Measurements from ENCODE around the gene DHRS12.

DHRS12 gene

GRCh38 chr13:51822106-51822815 lies 18.3 kb upstream of the DHRS12 start:
- FAIRE-seq (no peak), DNase-seq (ENCODE audit: insufficient read length, low spot score) (no peak)
- no peak for TF ChIP-seq POLR2A (IDR thresholded peaks at IDR 0.05; ENCODE audit: low read depth, low read length)

- DNase-seq (ENCODE audit: insufficient read length, low spot score), result no peak
Observed at GRCh38 chr13:51821606-51822005, 17.6 kb upstream of the DHRS12 start.

DNA sequence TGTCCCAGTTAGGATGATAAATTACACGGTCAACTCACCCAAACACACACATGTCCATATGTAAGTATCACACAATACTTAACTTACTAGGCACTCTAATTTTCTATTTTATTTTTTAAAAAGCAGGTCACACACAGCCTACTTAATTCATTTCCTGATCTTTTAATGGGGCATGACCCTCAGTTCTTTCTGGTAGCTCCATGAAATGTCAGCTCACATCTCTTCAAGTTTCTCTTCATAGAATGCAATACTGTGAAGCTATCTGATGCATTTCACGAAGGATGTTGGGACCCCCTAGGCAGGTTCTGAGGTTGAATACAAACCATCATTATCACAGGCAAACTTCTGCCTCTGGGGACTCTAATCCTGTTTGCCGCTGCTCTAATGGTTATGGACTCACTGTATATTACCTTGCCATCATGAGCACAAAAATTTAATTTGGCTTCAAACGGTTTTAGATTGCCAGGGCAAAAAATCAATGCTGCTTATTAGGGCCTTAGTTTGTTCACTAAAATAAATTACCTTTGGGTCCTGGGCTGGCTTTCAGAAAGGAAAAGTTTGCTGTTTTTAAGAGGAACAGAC lies 16.1 kb upstream of the DHRS12 start:
- TF ChIP-seq POLR2A (IDR thresholded peaks at IDR 0.05; ENCODE audit: low read depth, low read length), result no peak
- no peak for FAIRE-seq

More at GRCh38 chr13:51821606-51822005, 17.6 kb upstream of the DHRS12 start:
- FAIRE-seq, result no peak
- no peak for TF ChIP-seq POLR2A (IDR thresholded peaks at IDR 0.05; ENCODE audit: low read depth, low read length)

DNA sequence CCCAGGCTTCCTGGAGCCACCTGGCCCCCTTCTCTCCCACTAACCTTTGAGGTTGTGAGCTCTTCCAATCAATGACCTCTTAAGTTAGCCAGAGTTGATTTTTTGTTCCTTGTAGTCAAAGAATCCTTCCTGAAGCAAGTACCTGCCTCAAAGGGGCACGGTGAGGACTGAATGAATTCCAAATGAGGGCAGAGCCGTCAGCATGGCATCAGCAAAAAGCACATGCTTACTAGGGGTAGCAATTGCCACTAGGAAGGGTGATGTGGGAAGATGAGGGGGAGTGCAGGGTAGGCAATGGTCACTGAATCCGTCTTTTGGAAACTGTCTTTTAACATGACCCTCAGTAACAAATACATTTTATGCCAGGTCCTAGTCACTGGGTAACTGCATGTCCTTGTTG lies 15.6 kb upstream of the DHRS12 start:
- no peak for TF ChIP-seq POLR2A (IDR thresholded peaks at IDR 0.05; ENCODE audit: low read depth, low read length)
- no peak for DNase-seq (ENCODE audit: insufficient read length, low spot score)
- no peak for FAIRE-seq

More for the DNA sequence above, 16.1 kb upstream of the DHRS12 start:
- no peak for DNase-seq (ENCODE audit: insufficient read length, low spot score)

DNA sequence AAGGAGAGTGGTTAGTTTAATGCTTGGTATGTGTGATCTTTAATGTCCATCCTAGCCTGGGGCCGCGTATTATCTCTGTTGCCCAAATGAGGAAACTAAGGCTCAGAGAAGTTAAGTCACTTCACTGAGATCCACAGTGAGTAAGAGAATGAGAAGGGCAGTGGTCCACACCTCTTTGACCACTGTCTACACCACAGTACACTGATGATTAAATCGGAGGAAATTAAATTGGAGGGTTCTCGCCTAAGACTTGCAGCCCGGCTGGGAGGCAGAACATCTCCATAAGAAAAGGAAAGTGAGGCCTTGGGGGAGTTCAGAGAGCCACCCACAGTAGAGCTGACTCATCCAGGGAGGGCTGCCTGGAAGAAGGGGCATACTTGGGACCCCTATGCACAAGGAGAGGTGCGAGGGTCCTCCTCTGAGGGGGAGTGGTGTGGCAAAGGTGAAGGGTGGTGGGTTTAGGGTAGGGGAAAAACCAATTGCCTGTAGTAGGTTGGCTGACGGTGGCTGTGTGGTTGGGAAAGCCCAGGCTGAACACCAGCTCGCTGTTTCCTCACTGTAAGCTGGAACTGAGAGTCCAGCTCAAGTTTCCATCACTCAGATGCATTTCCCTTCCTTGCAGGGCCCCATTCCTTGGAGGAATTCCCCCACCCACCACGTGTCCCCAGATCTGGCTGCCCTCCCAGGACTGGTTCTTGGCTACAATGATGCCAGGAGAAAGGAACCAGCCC lies 15.0 kb upstream of the DHRS12 start:
- TF ChIP-seq POLR2A (IDR thresholded peaks at IDR 0.05; ENCODE audit: low read depth, low read length), result no peak
- no peak for FAIRE-seq
- no peak for DNase-seq (ENCODE audit: insufficient read length, low spot score)

DNA sequence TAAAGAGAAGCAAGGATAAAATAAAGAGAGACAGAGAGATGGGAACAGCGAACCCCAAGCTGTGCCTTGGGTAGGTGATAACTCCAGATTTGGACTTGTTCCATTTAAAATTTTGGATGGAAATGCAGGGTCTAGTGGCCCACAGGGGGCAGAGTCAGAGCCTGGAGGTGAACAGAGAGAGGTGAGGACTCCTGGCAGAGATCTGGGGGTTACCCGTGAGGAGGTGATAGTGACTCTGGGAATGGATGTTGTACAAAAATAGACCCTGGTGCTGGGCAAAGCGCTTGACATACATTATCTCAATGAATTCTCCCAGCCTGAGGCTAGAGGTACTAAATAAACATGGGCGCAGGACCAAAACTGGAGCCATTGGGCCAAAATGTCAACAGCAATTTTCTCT lies 14.3 kb upstream of the DHRS12 start:
- FAIRE-seq, result no peak
- TF ChIP-seq POLR2A (IDR thresholded peaks at IDR 0.05; ENCODE audit: low read depth, low read length), result no peak
- DNase-seq (ENCODE audit: insufficient read length, low spot score), result no peak

DNA sequence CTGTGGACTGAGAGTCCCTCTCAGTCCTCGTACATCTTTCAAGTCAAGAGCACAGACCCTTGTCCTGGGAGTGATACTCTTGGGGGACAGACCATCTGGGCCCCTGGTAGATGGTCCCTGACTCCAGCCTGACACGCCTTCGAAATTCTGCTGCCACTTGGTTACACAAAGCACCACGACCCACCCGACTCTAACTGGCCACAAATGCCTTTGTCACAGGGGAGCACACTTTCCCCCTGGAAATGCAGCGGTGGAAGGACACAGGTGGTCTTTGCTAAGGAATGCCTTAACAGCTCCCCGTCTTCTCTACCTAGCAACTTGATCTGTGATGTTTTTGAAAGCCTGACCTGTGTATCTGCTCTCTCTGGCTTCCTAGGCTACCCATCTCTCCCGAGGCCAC lies 13.8 kb upstream of the DHRS12 start:
- DNase-seq (ENCODE audit: insufficient read length, low spot score), result no peak
- no peak for FAIRE-seq
- TF ChIP-seq POLR2A (IDR thresholded peaks at IDR 0.05; ENCODE audit: low read depth, low read length), result no peak

DNA sequence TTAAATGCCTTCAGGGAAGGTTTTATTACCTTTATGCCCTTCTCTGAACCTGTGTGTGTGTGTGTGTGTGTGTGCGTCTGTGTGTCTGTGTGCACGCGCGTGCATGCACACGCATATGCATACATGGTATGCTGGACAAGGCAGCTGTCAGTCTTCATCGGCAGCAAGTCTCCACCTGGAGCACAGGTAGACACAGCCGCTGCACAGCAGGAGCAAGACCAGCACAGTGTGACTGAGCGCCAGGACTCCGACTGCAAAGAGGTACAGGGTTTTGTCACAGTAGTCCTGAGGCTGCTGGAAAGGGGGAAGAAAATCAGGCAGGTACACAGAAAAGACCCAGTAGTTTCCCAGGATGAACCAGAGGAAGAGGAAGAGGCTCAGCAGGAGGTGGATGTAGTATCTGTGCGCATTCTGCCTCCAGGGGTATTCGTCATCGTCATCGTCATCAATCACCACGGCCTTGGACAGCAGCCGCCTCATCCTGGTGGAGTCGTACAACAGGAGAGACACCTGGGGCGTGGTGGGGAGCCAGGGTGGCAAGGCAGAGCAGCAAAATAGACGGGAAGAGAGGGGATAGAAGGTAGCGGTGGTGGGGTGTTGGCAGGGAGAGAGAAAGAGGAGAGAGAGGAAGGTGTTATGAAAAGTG lies 12.8 kb upstream of the DHRS12 start:
- FAIRE-seq (no peak), DNase-seq (ENCODE audit: insufficient read length, low spot score) (no peak)
- TF ChIP-seq POLR2A (IDR thresholded peaks at IDR 0.05; ENCODE audit: low read depth, low read length), result no peak

DNA sequence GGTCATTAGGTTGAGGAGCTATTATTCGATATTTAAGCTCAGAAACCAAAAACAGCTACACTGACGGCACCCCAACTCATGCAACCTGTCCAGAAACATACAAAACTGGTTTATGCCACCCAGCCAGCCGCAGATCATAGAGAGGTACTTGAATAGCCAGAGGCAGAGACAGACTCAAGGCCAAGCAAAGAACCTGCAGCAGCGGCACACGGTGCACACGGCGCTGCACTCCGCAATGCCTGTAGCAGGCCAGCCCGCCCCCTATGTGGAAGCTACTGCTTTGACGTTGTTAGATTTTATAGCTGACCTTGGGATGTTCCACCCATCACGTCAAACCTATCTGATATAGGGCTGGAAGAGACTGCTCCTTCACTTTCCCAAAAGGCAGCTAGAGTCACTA lies 11.9 kb upstream of the DHRS12 start:
- DNase-seq (ENCODE audit: insufficient read length, low spot score) (no peak), FAIRE-seq (no peak)
- TF ChIP-seq POLR2A (IDR thresholded peaks at IDR 0.05; ENCODE audit: low read depth, low read length), result no peak

DNA sequence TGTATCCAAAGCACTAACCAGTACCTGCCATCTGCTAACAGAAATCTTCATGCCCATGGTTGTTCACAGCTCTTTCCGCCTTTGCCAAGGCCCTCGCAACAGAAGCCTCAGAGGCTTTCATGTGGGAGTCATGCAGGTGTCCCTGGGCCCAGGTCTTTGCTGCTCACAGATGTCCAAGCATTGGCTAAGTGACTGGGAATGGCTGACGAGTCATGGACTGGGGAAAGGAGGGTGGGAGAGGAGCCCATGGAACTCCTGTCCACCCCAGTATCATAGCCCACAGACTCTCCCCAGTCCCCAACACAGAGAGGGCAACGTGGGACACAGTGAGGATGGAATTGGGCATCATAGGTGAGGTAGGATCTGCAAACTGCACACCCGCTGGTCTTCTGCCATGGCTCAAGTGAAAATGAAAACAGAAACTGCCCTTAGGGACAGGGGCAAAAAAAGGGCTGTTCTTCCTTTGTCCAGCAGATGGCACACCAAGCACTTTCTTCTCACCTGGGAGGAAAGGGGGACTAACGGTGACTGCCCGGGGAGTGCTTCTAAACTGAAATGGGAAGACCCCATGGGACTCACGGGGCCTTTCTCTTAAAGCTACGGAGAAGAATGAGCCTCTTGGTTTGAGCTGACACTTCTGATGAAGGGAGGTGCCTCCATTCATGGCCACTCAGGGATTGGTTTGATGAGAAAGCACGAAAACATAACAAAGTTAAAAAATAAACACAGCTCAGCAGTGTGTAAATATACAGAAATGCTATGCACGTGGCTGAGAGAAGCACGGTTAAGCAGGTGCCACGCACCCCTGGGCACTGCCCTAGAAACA lies 11.1 kb upstream of the DHRS12 start:
- DNase-seq (ENCODE audit: insufficient read length, low spot score) (peak; percentile 39), FAIRE-seq (no peak)
- no peak for TF ChIP-seq POLR2A (IDR thresholded peaks at IDR 0.05; ENCODE audit: low read depth, low read length)

- FAIRE-seq, result no peak
- no peak for DNase-seq (ENCODE audit: insufficient read length, low spot score)
- TF ChIP-seq POLR2A (IDR thresholded peaks at IDR 0.05; ENCODE audit: low read depth, low read length), result no peak
Observed at GRCh38 chr13:51814071-51814470, 10.1 kb upstream of the DHRS12 start.

DNA sequence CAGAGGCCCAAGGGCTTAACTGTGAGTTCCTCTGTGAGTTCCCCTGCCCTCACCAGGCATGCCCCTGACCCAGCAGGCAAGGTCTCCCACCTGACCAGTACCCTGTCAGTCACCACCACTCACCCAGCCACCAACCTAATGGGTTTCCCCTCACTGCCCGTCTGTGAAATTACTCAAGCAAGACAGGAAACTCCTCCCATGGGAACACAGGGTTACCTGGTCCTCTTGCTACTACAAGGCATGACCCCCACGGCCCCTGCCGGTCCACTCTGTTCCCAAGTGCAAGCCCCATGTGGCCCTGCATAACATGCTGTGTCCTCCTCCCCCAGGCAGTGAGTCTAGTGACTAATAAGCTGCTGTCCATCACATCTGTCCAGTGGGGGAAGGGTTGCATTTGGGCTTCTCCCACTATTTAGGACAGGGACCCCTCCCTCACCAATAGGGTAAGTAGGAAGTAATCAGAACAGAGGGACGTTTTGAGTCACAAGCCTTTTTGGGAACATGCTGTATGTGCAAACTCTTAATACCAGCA lies 8.0 kb upstream of the DHRS12 start:
- TF ChIP-seq POLR2A (IDR thresholded peaks at IDR 0.05; ENCODE audit: low read depth, low read length), result no peak
- no peak for FAIRE-seq
- DNase-seq (ENCODE audit: insufficient read length, low spot score), result no peak

- no peak for FAIRE-seq
- DNase-seq (ENCODE audit: insufficient read length, low spot score), result no peak
- TF ChIP-seq POLR2A (IDR thresholded peaks at IDR 0.05; ENCODE audit: low read depth, low read length), result no peak
Observed at GRCh38 chr13:51811046-51811445, 7.1 kb upstream of the DHRS12 start.
